ENCODE results near the gene R3HCC1L. TPM values are rescaled to one million over a fixed set of nuclear protein-coding genes. Genes with fewer than 3 reads are reported as not detected.

Gene R3HCC1L
- total and polyA plus RNA-seq, 2 of the 4 experiments (the other 2 are of a cell fraction) = 8.3 to 14.7 TPM

GRCh38 chr10:98168766-98169165, 34.3 kb downstream of the R3HCC1L start:
- Histone ChIP-seq H4K91ac (ENCODE audit: insufficient read depth, low read depth, low read length) (no peak overlapping the region), H3K4me1 (ENCODE audit: control insufficient read depth, insufficient read depth, low read length) (no peaks in the 10 kb centered on the region), H3K79me1 (ENCODE audit: low read depth in 1 of 2, low read length in 2 of 2) (peaks cover 16 to 30% of the 10 kb centered on the region in 2 experiments), H3K4ac (ENCODE audit: low read depth, low read length) (no peak overlapping the region), H2BK15ac (ENCODE audit: low read depth, low read length) (no peak overlapping the region), H2BK5ac (ENCODE audit: low read depth, low read length, poor library complexity, severe bottlenecking) (no peak overlapping the region), H3K27me3 (ENCODE audit: control insufficient read depth, insufficient read depth, low read length) (no peaks in the 10 kb centered on the region), H3K9me1 (ENCODE audit: insufficient read depth, low read length) (no peaks in the 10 kb centered on the region; the same call in 1 of the 2 replicates), H3K36me3 (ENCODE audit: control insufficient read depth, insufficient read depth, low read length) (peaks cover 11% of the 10 kb centered on the region), H2BK20ac (ENCODE audit: low read depth, low read length) (no peak overlapping the region), H2BK120ac (ENCODE audit: low read depth, low read length) (no peak overlapping the region), H3K4me2 (ENCODE audit: low read depth, low read length) (no peak overlapping the region), H3K56ac (ENCODE audit: extremely low read depth, insufficient read depth, low read length) (no peak overlapping the region), H3K27ac (ENCODE audit: insufficient read depth, low read length) (no peak overlapping the region), H4K8ac (ENCODE audit: low read depth in 2 of 2, low read length in 2 of 2) (no peak overlapping the region), H4K5ac (ENCODE audit: low read depth, low read length) (no peak overlapping the region), H3K9ac (ENCODE audit: low read depth, low read length) (no peak overlapping the region), H3K23ac (ENCODE audit: low read depth, low read length) (no peak overlapping the region), H3K18ac (ENCODE audit: low read depth, low read length) (no peak overlapping the region), H2AFZ (replicated peaks; ENCODE audit: low read length, poor library complexity) (no peak overlapping the region), H2AK5ac (ENCODE audit: low read depth, low read length) (no peak overlapping the region), H4K20me1 (ENCODE audit: insufficient read depth, low read length) (peaks cover 7% of the 10 kb centered on the region; the same call in 1 of the 2 replicates), H3K4me3 (ENCODE audit: insufficient read depth, low read depth, low read length) (no peak overlapping the region), H2AK9ac (replicated peaks; ENCODE audit: low read depth, low read length, poor library complexity) (no peak overlapping the region), H3K9me3 (ENCODE audit: control insufficient read depth, insufficient read depth, low read length) (no peaks in the 10 kb centered on the region), H3K14ac (replicated peaks; ENCODE audit: low read depth, low read length) (no peak overlapping the region)
- DNase-seq (no peak), ATAC-seq (ENCODE audit: low read depth) (no peak)
- in situ Hi-C loops (cut with MboI; ENCODE audit: low sequenced_read_pairs) (loop anchor here (10.0 kb wide), 1 partner anchor 136 kb away; no protein-coding TSS in a partner anchor), dilution Hi-C loops (cut with HindIII; ENCODE audit: low sequenced_read_pairs, unreplicated experiment) (no loop called here), intact Hi-C loops (cut with micrococcal nuclease) (no loop called here)
- no CpG with 5 or more reads among the region's 3 CpGs for WGBS, 2 experiments (ENCODE audit: extremely low coverage in 2 of 2, insufficient read length in 1 of 2)
- no TSS peak for BruUV-seq (replicated peaks)
- TF ChIP-seq MXI1 (IDR thresholded peaks at IDR 0.05; ENCODE audit: borderline replicate concordance, low read depth, low read length) (no peak), FOS (IDR thresholded peaks at IDR 0.05; ENCODE audit: low read depth, low read length) (no peak), USF2 (IDR thresholded peaks at IDR 0.05; ENCODE audit: low read depth, low read length) (no peak), MAFK (IDR thresholded peaks at IDR 0.05; ENCODE audit: low read depth, low read length) (no peak), BHLHE40 (IDR thresholded peaks at IDR 0.05; ENCODE audit: low read depth, low read length) (no peak), RFX5 (IDR thresholded peaks at IDR 0.05; ENCODE audit: low read depth, low read length) (no peak), RAD21 (IDR thresholded peaks at IDR 0.05; ENCODE audit: low read length) (no peak), SMC3 (IDR thresholded peaks at IDR 0.05; ENCODE audit: low read depth, low read length) (no peak), ELK1 (IDR thresholded peaks at IDR 0.05; ENCODE audit: borderline replicate concordance, low read depth, low read length) (no peak), CHD1 (IDR thresholded peaks at IDR 0.05; ENCODE audit: low read depth, low read length) (no peak), CEBPB (IDR thresholded peaks at IDR 0.05; ENCODE audit: low read depth, low read length) (no peak), POLR2A (IDR thresholded peaks at IDR 0.05; ENCODE audit: low read depth, low read length) (no peak), NFE2L2 (IDR thresholded peaks at IDR 0.05; ENCODE audit: low read depth, low read length) (no peak)
- TF ChIP-seq, protein P1, sequence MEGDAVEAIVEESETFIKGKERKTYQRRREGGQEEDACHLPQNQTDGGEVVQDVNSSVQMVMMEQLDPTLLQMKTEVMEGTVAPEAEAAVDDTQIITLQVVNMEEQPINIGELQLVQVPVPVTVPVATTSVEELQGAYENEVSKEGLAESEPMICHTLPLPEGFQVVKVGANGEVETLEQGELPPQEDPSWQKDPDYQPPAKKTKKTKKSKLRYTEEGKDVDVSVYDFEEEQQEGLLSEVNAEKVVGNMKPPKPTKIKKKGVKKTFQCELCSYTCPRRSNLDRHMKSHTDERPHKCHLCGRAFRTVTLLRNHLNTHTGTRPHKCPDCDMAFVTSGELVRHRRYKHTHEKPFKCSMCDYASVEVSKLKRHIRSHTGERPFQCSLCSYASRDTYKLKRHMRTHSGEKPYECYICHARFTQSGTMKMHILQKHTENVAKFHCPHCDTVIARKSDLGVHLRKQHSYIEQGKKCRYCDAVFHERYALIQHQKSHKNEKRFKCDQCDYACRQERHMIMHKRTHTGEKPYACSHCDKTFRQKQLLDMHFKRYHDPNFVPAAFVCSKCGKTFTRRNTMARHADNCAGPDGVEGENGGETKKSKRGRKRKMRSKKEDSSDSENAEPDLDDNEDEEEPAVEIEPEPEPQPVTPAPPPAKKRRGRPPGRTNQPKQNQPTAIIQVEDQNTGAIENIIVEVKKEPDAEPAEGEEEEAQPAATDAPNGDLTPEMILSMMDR (conservative IDR thresholded peaks at IDR 0.05; ENCODE audit: low read depth, low read length) = no peak
- CTCF ChIA-PET = interaction anchor here (0.9 kb wide), 1 partner anchor 17 kb away, joined by 3 read pairs; no protein-coding TSS in a partner anchor
- POLR2A ChIA-PET (ENCODE audit: unreplicated experiment) = no interaction called here
